Posterior cingulate gyrus (tissue), 11 donors: ENCODE results near the gene PTPRD.
"Not testable (repeated sequence)": the region's sequence is repeated elsewhere in the genome, so short reads cannot be mapped to it uniquely, and the experiment has no call there.

Source experiments
- DNase-seq, 10 donors: peaks; one replicate each; pipeline versions ENCODE4 v3.0.0 to v3.0.0-alpha.2; 2020 to 2021; ENCODE audit warnings: mixed read lengths in 3 of 10
- intact Hi-C: fragments of 100-400 bp; cut with DNase I; formaldehyde crosslinking; loops from one replicate; pipeline ENCODE4 v1.15.1; 2023

Gene PTPRD

GRCh38 chr9:10512144-10512543 is 100.7 kb downstream of the PTPRD start:
- DNase-seq, result no peak
- intact Hi-C loops, result no loop called here

GRCh38 chr9:10488937-10489336 is 123.9 kb downstream of the PTPRD start:
- intact Hi-C loops, result no loop called here
- no peak for DNase-seq

- intact Hi-C loops, result no loop called here
- DNase-seq, result no peak
Observed at GRCh38 chr9:10479172-10479571, 133.6 kb downstream of the PTPRD start.

- peak in 4 of 10 donors; percentile 7 to 83 (median 34) for DNase-seq
- intact Hi-C loops, result not testable (repeated sequence)
Observed at GRCh38 chr9:10449201-10449617, 163.6 kb downstream of the PTPRD start.

- intact Hi-C loops, result no loop called here
- DNase-seq, result no peak
Observed at GRCh38 chr9:10447036-10447435, 165.8 kb downstream of the PTPRD start.

GRCh38 chr9:10443868-10444204 is 169.0 kb downstream of the PTPRD start:
- no peak for DNase-seq
- intact Hi-C loops, result no loop called here

- no peak for DNase-seq
- intact Hi-C loops, result no loop called here
Observed at GRCh38 chr9:10443181-10443867, 169.5 kb downstream of the PTPRD start.

- intact Hi-C loops, result no loop called here
- DNase-seq, result no peak
Observed at GRCh38 chr9:10438955-10439354, 173.8 kb downstream of the PTPRD start.

GRCh38 chr9:10436756-10437155 is 176.0 kb downstream of the PTPRD start:
- DNase-seq, result no peak
- intact Hi-C loops, result no loop called here

- intact Hi-C loops, result no loop called here
- no peak for DNase-seq
Observed at GRCh38 chr9:10434412-10434811, 178.4 kb downstream of the PTPRD start.

GRCh38 chr9:10411272-10411671 is 201.5 kb downstream of the PTPRD start:
- intact Hi-C loops, result no loop called here
- DNase-seq, result no peak

- DNase-seq, result no peak
- intact Hi-C loops, result no loop called here
Observed at GRCh38 chr9:10403283-10403682, 209.5 kb downstream of the PTPRD start.

GRCh38 chr9:10396615-10397014 is 216.2 kb downstream of the PTPRD start:
- no peak for DNase-seq

GRCh38 chr9:10387282-10387681 is 225.5 kb downstream of the PTPRD start:
- intact Hi-C loops, result no loop called here
- no peak for DNase-seq

More at GRCh38 chr9:10396615-10397014, 216.2 kb downstream of the PTPRD start:
- intact Hi-C loops, result no loop called here

- no peak for DNase-seq
- intact Hi-C loops, result no loop called here
Observed at GRCh38 chr9:10371824-10372223, 241.0 kb downstream of the PTPRD start.

GRCh38 chr9:10366171-10366779 is 246.5 kb downstream of the PTPRD start:
- intact Hi-C loops, result loop anchor here (2.0 kb wide), 1 partner anchor 953 kb away; no protein-coding TSS in a partner anchor
- no peak for DNase-seq

GRCh38 chr9:10354591-10354990 is 258.2 kb downstream of the PTPRD start:
- intact Hi-C loops, result no loop called here
- no peak for DNase-seq

- intact Hi-C loops, DNase-seq: not testable (repeated sequence)
Observed at GRCh38 chr9:10345621-10346020, 267.2 kb downstream of the PTPRD start.

- intact Hi-C loops, result no loop called here
Observed at GRCh38 chr9:10341057-10341456, 271.7 kb downstream of the PTPRD start.

GRCh38 chr9:10339152-10339551 is 273.6 kb downstream of the PTPRD start:
- intact Hi-C loops, result no loop called here
- DNase-seq, result no peak

More at GRCh38 chr9:10341057-10341456, 271.7 kb downstream of the PTPRD start:
- no peak for DNase-seq

GRCh38 chr9:10331157-10331556 is 281.6 kb downstream of the PTPRD start:
- no peak for DNase-seq
- intact Hi-C loops, result no loop called here

GRCh38 chr9:10282084-10282483 is 330.7 kb downstream of the PTPRD start:
- no peak for DNase-seq
- intact Hi-C loops, result no loop called here
